Ramos (cell line): ENCODE measurements around the gene TPD52L3.

Source experiments
- in situ Hi-C: fragments of 300-500 bp; cut with MboI; formaldehyde crosslinking; loops from one replicate; pipeline ENCODE4 v1.14.3; 2022; ENCODE audit warnings: low sequenced_read_pairs; ENCODE audit not compliant: unreplicated experiment

TPD52L3 gene

GRCh38 chr9:6328103-6328502, at the start of gene TPD52L3:
TPD52L3 (plus strand) TSS chr9:6328375; CDS start chr9:6328596, 221 bp downstream.
- in situ Hi-C loops: no loop called here

- in situ Hi-C loops: loop anchor here (10.0 kb wide), 1 partner anchor 417 kb away; no protein-coding TSS in a partner anchor
These were observed 26.3 kb upstream of the TPD52L3 start for GRCh38 chr9:6301858-6302257.

- in situ Hi-C loops: loop anchor here (10.0 kb wide), 1 partner anchor 418 kb away; no protein-coding TSS in a partner anchor
These were observed 25.8 kb upstream of the TPD52L3 start for GRCh38 chr9:6302417-6302816.

- in situ Hi-C loops: loop anchor here (10.0 kb wide), 1 partner anchor 419 kb away; no protein-coding TSS in a partner anchor
These were observed 23.9 kb upstream of the TPD52L3 start for GRCh38 chr9:6304232-6304631.

GRCh38 chr9:6305954-6306563, 22.1 kb upstream of the TPD52L3 start:
- in situ Hi-C loops: loop anchor here (10.0 kb wide), 1 partner anchor 421 kb away; no protein-coding TSS in a partner anchor

GRCh38 chr9:6307551-6308096, 20.6 kb upstream of the TPD52L3 start:
- in situ Hi-C loops: loop anchor here (10.0 kb wide), 1 partner anchor 423 kb away; no protein-coding TSS in a partner anchor

- in situ Hi-C loops: no loop called here
These were observed 2.9 kb downstream of the TPD52L3 start for GRCh38 chr9:6330958-6331634.

- in situ Hi-C loops: no loop called here
These were observed 6.1 kb downstream of the TPD52L3 start for GRCh38 chr9:6334305-6334704.

GRCh38 chr9:6348766-6349165, 20.6 kb downstream of the TPD52L3 start:
- in situ Hi-C loops: no loop called here

GRCh38 chr9:6351737-6352136, 23.6 kb downstream of the TPD52L3 start:
- in situ Hi-C loops: loop anchor here (5.0 kb wide), 1 partner anchor 216 kb away; no protein-coding TSS in a partner anchor

GRCh38 chr9:6354072-6354686, 26.0 kb downstream of the TPD52L3 start:
- in situ Hi-C loops: loop anchor here (5.0 kb wide), 1 partner anchor 213 kb away; no protein-coding TSS in a partner anchor

GRCh38 chr9:6355728-6356127, 27.6 kb downstream of the TPD52L3 start:
- in situ Hi-C loops: no loop called here

GRCh38 chr9:6356441-6356840, 28.3 kb downstream of the TPD52L3 start:
- in situ Hi-C loops: no loop called here

- in situ Hi-C loops: no loop called here
These were observed 28.7 kb downstream of the TPD52L3 start for GRCh38 chr9:6356904-6357303.

GRCh38 chr9:6367128-6367890, 39.1 kb downstream of the TPD52L3 start:
- in situ Hi-C loops: no loop called here

- in situ Hi-C loops: no loop called here
These were observed 40.7 kb downstream of the TPD52L3 start for GRCh38 chr9:6368831-6369230.
